GM21381 (cell line): ENCODE measurements around the gene KCNIP1.

Experiments
- ATAC-seq: cut with Tn5 transposase; IDR thresholded peaks from one replicate; pipeline ENCODE4 v1.9.1; 2021; ENCODE audit warnings: mild to moderate bottlenecking, moderate library complexity; ENCODE audit not compliant: unreplicated experiment

KCNIP1 gene

GRCh38 chr5:170590566-170590965 lies 86.7 kb downstream of the KCNIP1 start:
- no peak for ATAC-seq

- ATAC-seq = no peak
Measured at GRCh38 chr5:170591054-170591453, 87.2 kb downstream of the KCNIP1 start.

- no peak for ATAC-seq
Measured at GRCh38 chr5:170596482-170597044, 92.7 kb downstream of the KCNIP1 start.

- peak; percentile 52 for ATAC-seq
Measured at GRCh38 chr5:170597109-170597751, 93.4 kb downstream of the KCNIP1 start.

- ATAC-seq = no peak
Measured at GRCh38 chr5:170597872-170598271, 94.1 kb downstream of the KCNIP1 start.

- no peak for ATAC-seq
Measured at GRCh38 chr5:170599756-170600155, 95.9 kb downstream of the KCNIP1 start.

- no peak for ATAC-seq
Measured at GRCh38 chr5:170601619-170602018, 97.8 kb downstream of the KCNIP1 start.

- no peak for ATAC-seq
Measured at GRCh38 chr5:170603109-170603508, 99.3 kb downstream of the KCNIP1 start.

GRCh38 chr5:170603578-170604565 lies 100.1 kb downstream of the KCNIP1 start:
- no peak for ATAC-seq

- no peak for ATAC-seq
Measured at GRCh38 chr5:170606941-170607340, 103.1 kb downstream of the KCNIP1 start.

GRCh38 chr5:170611449-170612090 lies 107.8 kb downstream of the KCNIP1 start:
- ATAC-seq = no peak

GRCh38 chr5:170612256-170612678 lies 108.4 kb downstream of the KCNIP1 start:
- no peak for ATAC-seq

GRCh38 chr5:170614065-170614490 lies 110.3 kb downstream of the KCNIP1 start:
- no peak for ATAC-seq

GRCh38 chr5:170614720-170615119 lies 110.9 kb downstream of the KCNIP1 start:
- no peak for ATAC-seq

- ATAC-seq = no peak
Measured at GRCh38 chr5:170617533-170618490, 114.0 kb downstream of the KCNIP1 start.

- no peak for ATAC-seq
Measured at GRCh38 chr5:170619869-170620268, 116.0 kb downstream of the KCNIP1 start.

GRCh38 chr5:170622933-170623332 lies 119.1 kb downstream of the KCNIP1 start:
- ATAC-seq = no peak

- ATAC-seq = no peak
Measured at GRCh38 chr5:170623576-170624181, 119.9 kb downstream of the KCNIP1 start.
